ENCODE measurements around the gene PDGFD.

GRCh38 chr11:103888541-103888951, 275.4 kb downstream of the PDGFD start:
- TF ChIP-seq CTCF (conservative IDR thresholded peaks at IDR 0.05 in 1 of 2, IDR thresholded peaks at IDR 0.05 in 1 of 2; ENCODE audit: extremely low read depth in 1 of 2, insufficient read depth in 1 of 2, low read depth in 1 of 2, low read length in 2 of 2) (no peak), EZH2 (IDR thresholded peaks at IDR 0.05; ENCODE audit: borderline replicate concordance, low read length) (no peak)
